Motor neuron (in vitro differentiated cells): Measurements from ENCODE around the gene TMEM161A. TPM values are rescaled to one million over a fixed set of nuclear protein-coding genes. Genes with fewer than 3 reads are reported as not detected.

Source experiments
- ATAC-seq, 8 experiments: fragments of 200-7000 bp; cut with Tn5 transposase; replicated peaks in 6 of 8; 2 replicates each; pipeline ENCODE4 v1.8.0; 2021; ENCODE audit warnings: mild to moderate bottlenecking in 8 of 8, moderate library complexity in 8 of 8
- H3K27ac ChIP-seq, 2 donors: fragments of 250-450 bp; sonication (Bioruptor Pico); 2 replicates each; pipeline ENCODE4 v1.9.0; 2021; ENCODE audit warnings: antibody characterized with exemption in 2 of 2, mild to moderate bottlenecking in 2 of 2, moderate library complexity in 1 of 2
- H3K4me1 ChIP-seq, 2 donors: fragments of 250-450 bp; sonication (Bioruptor Pico); replicated peaks in 1 of 2; 2 replicates each; pipeline ENCODE4 v1.6.1; 2021; ENCODE audit warnings: antibody characterized with exemption in 2 of 2, mild to moderate bottlenecking in 2 of 2, moderate library complexity in 1 of 2
- H3K4me3 ChIP-seq, 5 donors: fragments of 250-450 bp; sonication (Bioruptor Pico); 2 replicates each; pipeline ENCODE4 v1.9.0; 2021; ENCODE audit warnings: antibody characterized with exemption in 5 of 5, mild to moderate bottlenecking in 5 of 5, moderate library complexity in 4 of 5
- WGBS, 10 experiments: fragments of 450-650 bp; shearing (Covaris generic); methylation state at CpG; one replicate each; pipeline ENCODE4 v1.0.0; 2022; 5-methylcytosine and 5-hydroxymethylcytosine counted together
- in situ Hi-C, 9 experiments: fragments of 400-800 bp; cut with MboI; loops; one replicate each; pipeline ENCODE4 v1.15.0; 2021; ENCODE audit warnings: low sequenced_read_pairs in 9 of 9, low pct_unique_long_range_greater_than_20kb in 2 of 9; ENCODE audit not compliant: unreplicated experiment in 9 of 9
- total RNA-seq, 8 experiments: library from RNA; unstranded; fragments of 300-600 nt; gene quantifications; 2 replicates each; pipeline versions ENCODE4 v1.2.3 to v1.2.4, GENCODE V29; 2022

The TMEM161A gene
- total RNA-seq, 8 experiments from 2014 or later, result 12.7 to 34.7 (median 17.6) TPM

DNA sequence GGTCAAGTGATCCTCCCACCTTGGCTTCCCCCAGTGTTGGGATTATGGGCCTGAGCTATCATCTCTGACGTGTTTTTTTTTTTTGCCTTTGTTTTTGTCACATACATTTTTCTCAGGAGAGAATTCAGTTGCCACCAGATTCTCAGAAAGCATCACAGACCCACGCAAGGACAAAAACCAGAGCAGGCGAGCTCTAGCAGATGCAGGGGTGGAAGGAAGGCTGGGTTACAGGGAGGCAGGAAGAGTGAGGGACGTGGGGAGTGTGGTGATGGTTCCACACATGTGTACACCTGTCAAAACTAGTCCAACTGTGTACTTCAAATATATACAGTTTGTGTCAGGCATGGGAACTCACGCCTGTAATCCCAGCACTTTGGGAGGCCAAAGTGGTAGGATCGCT is 4.3 kb downstream of the TMEM161A start:
- H3K27ac ChIP-seq, result no peak overlapping the region
- ATAC-seq, result no peak
- H3K4me3 ChIP-seq, result no peak overlapping the region
- in situ Hi-C loops, result loop anchor here in 1 of 9 experiments (25.0 kb wide), 1 partner anchor 353 kb away; no protein-coding TSS in a partner anchor
- 69 to 100% (median 100%) methylated on average over 1 to 6 of the region's 6 CpGs; no CpG with 5 or more reads in 1 of the 10 experiments for WGBS, 10 experiments
- H3K4me1 ChIP-seq, result peaks cover 3 to 5% of the 10 kb centered on the region in 2 donors

GRCh38 chr19:19132912-19133311 is 5.4 kb downstream of the TMEM161A start:
- Histone ChIP-seq H3K27ac (no peak overlapping the region), H3K4me1 (peaks cover 3 to 5% of the 10 kb centered on the region in 2 donors), H3K4me3 (no peak overlapping the region)
- WGBS, 10 experiments, result 75 to 100% (median 90%) methylated on average over 1 to 4 of the region's 12 CpGs; no CpG with 5 or more reads in 7 of the 10 experiments
- in situ Hi-C loops, result loop anchor here in 1 of 9 experiments (25.0 kb wide), 1 partner anchor 354 kb away; no protein-coding TSS in a partner anchor
- no peak for ATAC-seq

- Histone ChIP-seq H3K4me3 (no peak overlapping the region), H3K27ac (no peak overlapping the region), H3K4me1 (no peaks in the 10 kb centered on the region)
- in situ Hi-C loops, result loop anchor here in 1 of 9 experiments (25.0 kb wide), 1 partner anchor 355 kb away; no protein-coding TSS in a partner anchor
- no peak for ATAC-seq
- 80 to 100% (median 98%) methylated on average over 1 to 3 of the region's 3 CpGs; no CpG with 5 or more reads in 6 of the 10 experiments for WGBS, 10 experiments
These were observed 6.3 kb downstream of the TMEM161A start for GRCh38 chr19:19131989-19132388.

DNA sequence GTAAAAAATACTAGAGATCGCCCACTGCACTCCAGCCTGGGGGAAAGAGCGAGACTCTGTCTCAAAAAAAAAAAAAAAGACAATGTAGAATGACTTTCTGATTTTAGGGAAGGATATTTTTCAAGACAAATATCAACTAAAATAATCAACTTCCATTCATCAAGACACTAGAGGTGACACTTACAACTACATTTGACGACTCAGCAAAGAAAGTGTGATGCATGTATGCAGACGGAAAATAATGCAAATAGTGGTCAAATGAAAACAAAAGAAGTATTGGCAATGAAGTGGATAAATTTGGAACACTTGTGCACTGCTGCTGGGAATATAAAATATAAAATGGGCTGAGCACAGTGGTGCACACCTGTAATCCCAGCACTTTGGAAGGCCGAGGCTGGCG is 12.2 kb downstream of the TMEM161A start:
- WGBS, 10 experiments, result 80 to 100% (median 89%) methylated on average over 1 to 6 of the region's 6 CpGs
- no peak for ATAC-seq
- Histone ChIP-seq H3K4me3 (no peak overlapping the region), H3K4me1 (no peaks in the 10 kb centered on the region), H3K27ac (no peak overlapping the region)
- in situ Hi-C loops, result loop anchor here in 1 of 9 experiments (25.0 kb wide), 1 partner anchor 361 kb away; no protein-coding TSS in a partner anchor

DNA sequence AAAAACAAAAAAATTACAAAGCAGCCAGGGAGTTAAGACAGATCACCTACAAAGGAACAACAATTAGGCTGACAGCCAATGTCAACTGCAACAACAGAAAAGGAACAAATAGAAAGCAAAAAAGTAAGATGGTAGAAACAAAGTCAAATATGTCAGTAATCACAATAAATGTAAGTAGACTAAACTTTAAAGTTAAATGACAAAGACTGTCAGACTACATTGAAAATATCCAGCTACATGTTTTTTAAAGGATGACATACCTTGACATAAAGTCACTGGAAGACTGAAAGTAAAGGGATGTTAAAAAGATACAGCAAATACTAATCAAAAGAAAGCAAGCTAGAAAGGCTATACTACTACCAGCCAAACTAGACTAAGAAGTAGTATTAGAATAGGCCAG is 14.9 kb downstream of the TMEM161A start:
- ATAC-seq, result no peak
- Histone ChIP-seq H3K4me3 (no peak overlapping the region), H3K27ac (no peak overlapping the region), H3K4me1 (peaks cover 7 to 9% of the 10 kb centered on the region in 2 donors)
- in situ Hi-C loops, result no loop called here

- H3K4me3 ChIP-seq, result no peak overlapping the region
- ATAC-seq, result no peak
- 77 to 100% (median 96%) methylated on average over 1 of the region's 1 CpG for WGBS, 10 experiments
- no peak overlapping the region for H3K27ac ChIP-seq
- in situ Hi-C loops, result no loop called here
- peaks cover 7 to 9% of the 10 kb centered on the region in 2 donors for H3K4me1 ChIP-seq
These were observed 15.4 kb downstream of the TMEM161A start for GRCh38 chr19:19122902-19123301.

GRCh38 chr19:19121371-19121770 is 16.9 kb downstream of the TMEM161A start:
- Histone ChIP-seq H3K27ac (no peak overlapping the region), H3K4me3 (no peak overlapping the region), H3K4me1 (peaks cover 7 to 9% of the 10 kb centered on the region in 2 donors)
- WGBS, 10 experiments, result 80 to 100% (median 86%) methylated on average over 1 of the region's 10 CpGs; no CpG with 5 or more reads in 7 of the 10 experiments
- in situ Hi-C loops, result no loop called here
- no peak for ATAC-seq

- Histone ChIP-seq H3K4me1 (peaks cover 7 to 9% of the 10 kb centered on the region in 2 donors), H3K4me3 (no peak overlapping the region), H3K27ac (peak overlapping the region; percentile 16 to 47)
- 88% methylated on average over 7 of the region's 39 CpGs; no CpG with 5 or more reads in 9 of the 10 experiments for WGBS, 10 experiments
- ATAC-seq, result peak; percentile 58 to 98 (median 96)
- in situ Hi-C loops, result no loop called here
These were observed 17.7 kb downstream of the TMEM161A start for GRCh38 chr19:19120308-19121231.

DNA sequence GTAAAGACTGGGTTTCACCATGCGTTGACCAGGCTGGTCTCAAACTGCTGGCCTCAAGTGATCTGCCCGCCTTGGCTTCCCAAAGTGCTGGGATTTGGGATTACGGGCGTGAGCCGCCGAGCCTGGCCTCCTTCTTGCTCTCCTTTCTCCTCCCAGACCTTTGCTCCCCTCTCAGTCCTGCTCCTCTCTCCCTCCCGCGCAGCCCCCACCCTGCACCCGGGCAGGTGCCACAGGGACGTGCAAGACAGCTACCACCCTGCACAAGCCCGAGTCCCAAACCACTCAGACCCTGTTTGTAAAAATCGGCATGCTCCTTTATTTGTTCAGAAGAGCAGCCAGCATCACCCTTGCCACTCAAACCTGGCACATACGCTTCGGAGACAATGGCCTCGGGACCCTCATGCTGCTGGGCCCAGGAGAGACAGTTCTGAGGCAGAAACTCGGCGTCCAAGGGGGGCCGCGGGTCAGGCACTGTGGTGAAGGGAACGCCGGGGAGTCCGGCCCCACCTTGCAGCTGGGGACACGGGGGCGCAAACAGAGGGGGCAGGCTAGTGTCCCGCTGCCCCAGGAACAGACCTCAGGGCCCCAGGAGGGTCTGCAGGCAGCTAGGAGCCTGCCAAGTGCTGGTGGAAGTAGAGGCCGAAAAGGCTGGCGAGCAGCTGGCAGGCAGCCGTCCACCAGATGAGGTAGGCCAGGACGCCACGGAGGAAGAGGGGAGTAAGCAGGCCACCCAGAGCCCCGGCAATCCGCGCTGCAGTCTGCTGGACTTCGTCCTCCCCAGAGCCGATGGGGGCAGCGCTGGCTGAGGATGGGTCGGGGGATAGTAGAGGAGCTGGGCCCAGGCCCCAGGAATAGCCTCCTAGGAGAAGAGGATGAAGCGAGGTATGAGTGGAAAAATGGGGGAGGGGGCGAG is 18.7 kb downstream of the TMEM161A start:
- 50 to 100% (median 85%) methylated on average over 1 to 3 of the region's 39 CpGs; no CpG with 5 or more reads in 6 of the 10 experiments for WGBS, 10 experiments
- H3K27ac ChIP-seq, result peak overlapping the region; percentile 41 to 47
- peaks cover 7 to 9% of the 10 kb centered on the region in 2 donors for H3K4me1 ChIP-seq
- in situ Hi-C loops, result no loop called here
- ATAC-seq, result no peak
- peak overlapping the region in 1 of 5 donors; percentile 5 for H3K4me3 ChIP-seq

- Histone ChIP-seq H3K4me3 (no peak overlapping the region), H3K27ac (no peak overlapping the region), H3K4me1 (peaks cover 18 to 19% of the 10 kb centered on the region in 2 donors)
- ATAC-seq, result peak in 3 of 8 experiments; percentile 6 to 32 (median 16)
- in situ Hi-C loops, result no loop called here
- 81 to 100% (median 100%) methylated on average over 1 to 5 of the region's 9 CpGs; no CpG with 5 or more reads in 7 of the 10 experiments for WGBS, 10 experiments
These were observed 22.3 kb downstream of the TMEM161A start for GRCh38 chr19:19115954-19116353.

GRCh38 chr19:19113040-19113626 is 25.1 kb downstream of the TMEM161A start:
- H3K4me1 ChIP-seq, result peaks cover 10 to 11% of the 10 kb centered on the region in 2 donors
- H3K4me3 ChIP-seq, result no peak overlapping the region
- peak overlapping the region in 1 of 2 donors; percentile 34 for H3K27ac ChIP-seq
- in situ Hi-C loops, result no loop called here
- peak; percentile 74 to 95 (median 80) for ATAC-seq
- 0 to 54% (median 40%) methylated on average over 1 to 6 of the region's 7 CpGs; no CpG with 5 or more reads in 7 of the 10 experiments for WGBS, 10 experiments

DNA sequence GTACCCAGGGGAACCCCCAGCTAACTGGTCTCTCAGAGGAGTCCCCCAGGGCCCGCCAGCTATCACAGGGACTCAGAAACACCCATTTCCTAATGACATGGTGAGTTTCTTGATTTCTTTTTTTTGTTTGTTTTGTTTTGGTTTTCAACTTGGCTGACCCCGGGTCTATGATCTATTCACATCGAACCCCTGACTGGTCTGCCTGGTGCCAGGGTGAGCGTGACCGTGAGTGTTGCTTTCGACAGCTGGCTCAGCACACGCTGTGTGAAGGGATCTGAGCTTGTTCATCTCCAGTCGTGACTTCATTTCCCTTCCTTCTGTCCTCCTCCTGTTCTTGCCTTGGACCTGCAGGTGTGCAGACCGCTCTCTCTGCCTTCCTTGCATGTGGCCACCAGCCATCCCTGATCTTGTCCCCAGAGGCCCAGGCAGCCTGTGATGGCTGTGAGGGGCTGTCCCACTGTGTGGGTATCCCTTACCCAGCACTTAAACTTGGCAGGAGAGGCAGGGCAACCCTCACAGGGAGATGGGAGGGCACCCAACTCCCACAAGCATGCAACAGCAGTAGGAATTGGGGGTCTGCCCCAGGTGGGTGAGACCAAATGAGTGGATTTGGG is 26.2 kb downstream of the TMEM161A start:
- 50 to 100% (median 83%) methylated on average over 1 to 7 of the region's 9 CpGs; no CpG with 5 or more reads in 3 of the 10 experiments for WGBS, 10 experiments
- H3K4me3 ChIP-seq, result no peak overlapping the region
- H3K4me1 ChIP-seq, result peaks cover 10 to 11% of the 10 kb centered on the region in 2 donors
- H3K27ac ChIP-seq, result no peak overlapping the region
- no peak for ATAC-seq
- in situ Hi-C loops, result no loop called here
